ENCODE measurements around the gene BBS9.

BBS9 gene

DNA sequence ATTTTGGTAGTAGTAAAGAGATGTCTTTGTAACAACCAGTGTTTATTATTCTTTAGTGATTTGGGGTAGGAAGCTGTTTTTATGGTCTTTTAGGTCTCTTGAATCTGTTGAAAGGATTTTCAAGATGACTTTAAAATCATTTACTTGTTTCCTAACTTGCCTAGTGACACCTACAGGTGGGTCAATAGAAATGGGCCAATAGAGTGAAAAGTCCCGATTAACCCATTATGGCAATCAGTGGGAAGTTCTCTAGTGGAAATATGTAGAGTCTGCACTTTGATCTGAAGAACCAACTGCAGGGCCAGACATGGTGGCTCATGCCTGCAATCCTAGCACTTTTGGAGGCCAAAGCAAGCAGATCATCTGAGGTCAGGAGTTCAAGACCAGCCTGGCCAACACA lies 401.3 kb downstream of the BBS9 start:
- TF ChIP-seq, protein P1, sequence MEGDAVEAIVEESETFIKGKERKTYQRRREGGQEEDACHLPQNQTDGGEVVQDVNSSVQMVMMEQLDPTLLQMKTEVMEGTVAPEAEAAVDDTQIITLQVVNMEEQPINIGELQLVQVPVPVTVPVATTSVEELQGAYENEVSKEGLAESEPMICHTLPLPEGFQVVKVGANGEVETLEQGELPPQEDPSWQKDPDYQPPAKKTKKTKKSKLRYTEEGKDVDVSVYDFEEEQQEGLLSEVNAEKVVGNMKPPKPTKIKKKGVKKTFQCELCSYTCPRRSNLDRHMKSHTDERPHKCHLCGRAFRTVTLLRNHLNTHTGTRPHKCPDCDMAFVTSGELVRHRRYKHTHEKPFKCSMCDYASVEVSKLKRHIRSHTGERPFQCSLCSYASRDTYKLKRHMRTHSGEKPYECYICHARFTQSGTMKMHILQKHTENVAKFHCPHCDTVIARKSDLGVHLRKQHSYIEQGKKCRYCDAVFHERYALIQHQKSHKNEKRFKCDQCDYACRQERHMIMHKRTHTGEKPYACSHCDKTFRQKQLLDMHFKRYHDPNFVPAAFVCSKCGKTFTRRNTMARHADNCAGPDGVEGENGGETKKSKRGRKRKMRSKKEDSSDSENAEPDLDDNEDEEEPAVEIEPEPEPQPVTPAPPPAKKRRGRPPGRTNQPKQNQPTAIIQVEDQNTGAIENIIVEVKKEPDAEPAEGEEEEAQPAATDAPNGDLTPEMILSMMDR (IDR thresholded peaks at IDR 0.05) = peak; percentile 18; the same call in 1 of the 2 replicates
- TF ChIP-seq ZFX (IDR thresholded peaks at IDR 0.05; ENCODE audit: borderline replicate concordance) = no peak
- no peak overlapping the region for H3K27ac ChIP-seq

- TF ChIP-seq ZFX (IDR thresholded peaks at IDR 0.05; ENCODE audit: borderline replicate concordance) = no peak
- TF ChIP-seq, protein P1 (IDR thresholded peaks at IDR 0.05) = no peak
- H3K27ac ChIP-seq = no peak overlapping the region
Measured at GRCh38 chr7:33531888-33532287, 402.5 kb downstream of the BBS9 start.

DNA sequence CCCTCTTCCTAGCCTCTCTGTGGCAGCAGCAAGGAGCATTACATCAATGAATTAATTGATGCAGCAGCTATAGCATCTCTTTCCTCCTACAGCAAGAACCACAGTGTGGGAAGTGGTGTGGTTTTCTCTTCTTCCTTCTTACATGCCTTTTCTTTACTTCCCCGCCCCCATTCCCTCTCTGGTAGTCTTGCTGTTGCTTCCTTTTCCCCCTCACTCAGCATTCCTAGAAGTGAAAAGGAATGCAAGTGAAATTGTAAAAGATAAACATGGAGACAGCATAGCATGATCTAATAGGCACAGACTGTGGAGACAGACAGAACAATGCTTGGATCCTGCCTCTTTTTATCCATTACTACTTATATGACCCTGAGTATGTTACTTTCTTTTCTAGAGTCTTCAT lies 405.5 kb downstream of the BBS9 start:
- H3K27ac ChIP-seq = no peak overlapping the region
- TF ChIP-seq, protein P1 (IDR thresholded peaks at IDR 0.05) = no peak
- TF ChIP-seq ZFX (IDR thresholded peaks at IDR 0.05; ENCODE audit: borderline replicate concordance) = no peak

- TF ChIP-seq, protein P1 (IDR thresholded peaks at IDR 0.05) = no peak
- no peak for TF ChIP-seq ZFX (IDR thresholded peaks at IDR 0.05; ENCODE audit: borderline replicate concordance)
Measured at GRCh38 chr7:33535989-33536388, 406.6 kb downstream of the BBS9 start.

GRCh38 chr7:33536398-33537103 lies 407.2 kb downstream of the BBS9 start:
- TF ChIP-seq, protein P1 (IDR thresholded peaks at IDR 0.05) = no peak
- TF ChIP-seq ZFX (IDR thresholded peaks at IDR 0.05; ENCODE audit: borderline replicate concordance) = no peak
- H3K27ac ChIP-seq = no peak overlapping the region

More at GRCh38 chr7:33535989-33536388, 406.6 kb downstream of the BBS9 start:
- no peak overlapping the region for H3K27ac ChIP-seq

- TF ChIP-seq ZFX (IDR thresholded peaks at IDR 0.05; ENCODE audit: borderline replicate concordance) = no peak
- TF ChIP-seq, protein P1 (IDR thresholded peaks at IDR 0.05) = no peak
- no peak overlapping the region for H3K27ac ChIP-seq
Measured at GRCh38 chr7:33537104-33537477, 407.7 kb downstream of the BBS9 start.

DNA sequence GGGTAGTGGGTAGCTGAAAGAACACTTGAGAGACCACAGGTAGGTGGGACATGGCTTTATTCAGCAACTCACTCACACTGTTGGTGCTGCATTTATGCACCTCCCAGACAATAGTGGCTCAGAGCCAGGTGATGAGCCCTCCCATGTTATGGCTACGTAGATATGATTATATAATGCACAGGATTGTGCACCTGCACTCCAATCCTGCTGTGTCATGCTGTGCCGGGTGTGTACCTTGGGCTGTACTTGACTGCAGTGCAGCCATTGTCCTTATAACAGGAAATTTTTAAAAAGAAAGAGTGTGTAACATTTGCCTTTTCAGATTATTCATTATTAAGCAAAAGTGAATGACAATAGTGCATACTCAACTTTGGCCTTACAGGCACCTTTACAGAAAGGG lies 409.8 kb downstream of the BBS9 start:
- no peak for TF ChIP-seq ZFX (IDR thresholded peaks at IDR 0.05; ENCODE audit: borderline replicate concordance)
- TF ChIP-seq, protein P1 (IDR thresholded peaks at IDR 0.05) = no peak
- no peak overlapping the region for H3K27ac ChIP-seq
